HepG2 (cell line): ENCODE data around the gene CTNNBIP1. TPM values are rescaled to one million over a fixed set of nuclear protein-coding genes. Genes with fewer than 3 reads are reported as not detected.

Experiments
- ATAC-seq: fragments of 200-7000 bp; cut with Tn5 transposase; 3 replicates; pipeline ENCODE4 v1.9.1; 2020; ENCODE audit warnings: mild to moderate bottlenecking, moderate library complexity
- BruUV-seq: library from RNA; stranded (reverse); fragments of 400-500 nt; replicated peaks from 2 replicates; lab custom pipeline; 2021; lab: Mats Ljungman, UMichigan
- CTCF ChIA-PET: fragments of 300-600 bp; formaldehyde crosslinking; extraction: SDS; loops from one replicate; lab custom pipeline; 2021; ENCODE audit warnings: low total read pairs, inconsistent platforms, low intra/inter-chr PET ratio; lab: Yijun Ruan, JAX
- POLR2A ChIA-PET: fragments of 350-600 bp; sonication (Branson Sonifier 250); formaldehyde crosslinking; loops from one replicate; lab custom pipeline; 2020; ENCODE audit warnings: antibody characterized with exemption, inconsistent platforms; lab: Yijun Ruan, JAX
- DNase-seq: peaks from one replicate; pipeline ENCODE4 v3.0.0-alpha.2; 2015; ENCODE audit warnings: low spot score
- FAIRE-seq: peaks from 3 replicates; lab custom pipeline; 2011; peaks lifted over from hg19 to GRCh38; lab: Jason Lieb, UNC
- H2AFZ ChIP-seq: one replicate; pipeline ENCODE4 v1.6.1; 2011; ENCODE audit warnings: low read length, inconsistent platforms
- H3K27ac ChIP-seq: fragments of 300-600 bp; 3 replicates; pipeline ENCODE4 v1.8.0; 2011; ENCODE audit warnings: mixed run types, mild to moderate bottlenecking, mixed read lengths, low read length, inconsistent platforms; ENCODE audit not compliant: insufficient read depth; ENCODE audit errors: extremely low read length
- H3K27me3 ChIP-seq, 2 experiments: fragments of 200-600 bp in 1 of 2; 2 replicates in 1 of 2; 3 replicates in 1 of 2; pipeline versions ENCODE4 v1.6.0 to v1.8.0; 2011; ENCODE audit warnings: low read length in 2 of 2, mild to moderate bottlenecking in 2 of 2, moderate library complexity in 2 of 2, inconsistent platforms in 1 of 2; ENCODE audit not compliant: insufficient read depth in 2 of 2, control insufficient read depth in 1 of 2
- H3K36me3 ChIP-seq, 2 experiments: fragments of 200-600 bp in 1 of 2; replicated peaks in 1 of 2; 2 replicates in 1 of 2; 3 replicates in 1 of 2; pipeline versions ENCODE4 v1.5.1 to v1.8.0; 2011; ENCODE audit warnings: low read length in 2 of 2, inconsistent platforms in 1 of 2; ENCODE audit not compliant: insufficient read depth in 2 of 2, control insufficient read depth in 1 of 2
- H3K4me1 ChIP-seq: 2 replicates; pipeline ENCODE4 v1.5.1; 2012; ENCODE audit warnings: low read length, inconsistent platforms; ENCODE audit not compliant: insufficient read depth
- H3K4me2 ChIP-seq: 2 replicates; pipeline ENCODE4 v1.6.0; 2011; ENCODE audit warnings: low read depth, low read length, inconsistent platforms
- H3K4me3 ChIP-seq, 3 experiments: fragments of 200-600 bp in 1 of 3; sonication (generic), shearing (Covaris generic) in 1 of 3; replicated peaks in 1 of 3; 2 replicates each; pipeline ENCODE4 v1.5.1; 2011 to 2016; ENCODE audit warnings: low read length in 3 of 3, inconsistent platforms in 2 of 3, low read depth in 2 of 3, mild to moderate bottlenecking in 2 of 3, control low read depth in 1 of 3, mixed read lengths in 1 of 3; ENCODE audit not compliant: insufficient read depth in 1 of 3
- H3K79me2 ChIP-seq: one replicate; pipeline ENCODE4 v1.6.1; 2011; ENCODE audit warnings: low read length, inconsistent platforms; ENCODE audit not compliant: insufficient read depth
- H3K9ac ChIP-seq: 2 replicates; pipeline ENCODE4 v1.6.0; 2011; ENCODE audit warnings: mild to moderate bottlenecking, low read depth, low read length, inconsistent platforms; ENCODE audit not compliant: insufficient read depth
- H3K9me3 ChIP-seq: 2 replicates; pipeline ENCODE4 v1.5.1; 2012; ENCODE audit warnings: mild to moderate bottlenecking, low read length
- H4K20me1 ChIP-seq: 2 replicates; pipeline ENCODE4 v1.6.0; 2011; ENCODE audit warnings: inconsistent platforms, mild to moderate bottlenecking, low read length, moderate library complexity; ENCODE audit not compliant: insufficient read depth
- HNRNPK ChIP-seq: fragments of 200-400 bp; formaldehyde crosslinking; IDR thresholded peaks from 2 replicates; pipeline ENCODE4 v1.6.1; 2018; ENCODE audit warnings: low read length, low read depth, moderate library complexity, mild to moderate bottlenecking; ENCODE audit not compliant: poor library complexity, severe bottlenecking
- RBM22 ChIP-seq: fragments of 200-400 bp; formaldehyde crosslinking; optimal IDR thresholded peaks from 2 replicates; pipeline ENCODE3; 2017; ENCODE audit warnings: mild to moderate bottlenecking, low read length, moderate library complexity
- ZMYM3 ChIP-seq: sonication (generic); formaldehyde crosslinking; IDR thresholded peaks from 2 replicates; pipeline ENCODE4 v1.5.1; 2020; ENCODE audit warnings: mild to moderate bottlenecking, missing genetic modification reagents
- ZNF335 ChIP-seq: sonication (generic); formaldehyde crosslinking; IDR thresholded peaks from 2 replicates; pipeline ENCODE4 v1.4.0; 2020; ENCODE audit warnings: missing genetic modification reagents
- ZNF451 ChIP-seq: sonication (generic); formaldehyde crosslinking; IDR thresholded peaks from 2 replicates; pipeline ENCODE4 v1.5.0; 2020; ENCODE audit warnings: mild to moderate bottlenecking, missing genetic modification reagents
- ZNF510 ChIP-seq: sonication (generic); formaldehyde crosslinking; IDR thresholded peaks from 2 replicates; pipeline ENCODE4 v1.4.0; 2020; ENCODE audit warnings: low read depth, mild to moderate bottlenecking, missing genetic modification reagents
- ZNF703 ChIP-seq: sonication (generic); formaldehyde crosslinking; IDR thresholded peaks from 2 replicates; pipeline ENCODE4 v1.5.1; 2020; ENCODE audit warnings: missing genetic modification reagents, mild to moderate bottlenecking, moderate library complexity, borderline replicate concordance
- ZNF841 ChIP-seq: sonication (generic); formaldehyde crosslinking; IDR thresholded peaks from 2 replicates; pipeline ENCODE4 v1.8.1; 2023; ENCODE audit warnings: missing genetic modification reagents, borderline replicate concordance
- WGBS: methylation state at CpG from one replicate; pipeline ENCODE4 v1.1.6; 2017; ENCODE audit warnings: low lambda C conversion rate; 5-methylcytosine and 5-hydroxymethylcytosine counted together
- in situ Hi-C: cut with HindIII; loops from 2 replicates; pipeline ENCODE4 v1.10.0; 2017; ENCODE audit warnings: low pct_unique_long_range_greater_than_20kb; ENCODE audit not compliant: extremely low pct_ligation_motif_present
- intact Hi-C: fragments of 100-400 bp; cut with micrococcal nuclease; formaldehyde crosslinking; loops from one replicate; pipeline ENCODE4 v1.10.0; 2022; ENCODE audit not compliant: unreplicated experiment
- polyA plus RNA-seq, 8 experiments: library from polyadenylated mRNA; depleted of rRNA in 3 of 8; stranded (reverse) in 7 of 8; unstranded in 1 of 8; fragments of >200 nt; fragmentation: Illumina TruSeq in 4 of 8; extraction: Trizol in 4 of 8; gene quantifications; 2 replicates each; pipeline versions ENCODE4 v1.2.1 to v1.2.3, GENCODE V29; 2011 to 2016; ENCODE audit warnings: low read depth in 4 of 8, missing spikeins in 1 of 8, mixed read lengths in 1 of 8; ENCODE audit not compliant: insufficient read depth in 1 of 8
- total RNA-seq, 5 experiments: library from RNA; depleted of rRNA; stranded (reverse); fragments of >200 nt; fragmentation: Illumina TruSeq; extraction: Trizol; gene quantifications; 2 replicates each; pipeline ENCODE4 v1.2.3, GENCODE V29; 2016; ENCODE audit warnings: low read depth in 1 of 5
- TF ChIP-seq, protein P1 (sequence below): sonication (generic); formaldehyde crosslinking; IDR thresholded peaks from 2 replicates; pipeline ENCODE4 v1.4.0; 2020; ENCODE audit warnings: mild to moderate bottlenecking, missing genetic modification reagents, borderline replicate concordance

Gene CTNNBIP1
- total and polyA plus RNA-seq, 2 of the 13 experiments (the other 11 are each of a cell fraction or from before 2014, with no cell fraction given): 71.7 to 83.0 TPM

- H3K27me3 ChIP-seq: no peaks in the 10 kb centered on the region
- ChIA-PET CTCF (no interaction called here), POLR2A (no interaction called here)
- no peak overlapping the region for H3K9ac ChIP-seq
- H3K4me1 ChIP-seq: peaks cover 8% of the 10 kb centered on the region; the same call in 1 of the 2 replicates
- WGBS: 99% methylated on average over 8 of the region's 10 CpGs
- H4K20me1 ChIP-seq: no peaks in the 10 kb centered on the region
- in situ Hi-C loops (no loop called here), intact Hi-C loops (no loop called here)
- TF ChIP-seq, protein P1, sequence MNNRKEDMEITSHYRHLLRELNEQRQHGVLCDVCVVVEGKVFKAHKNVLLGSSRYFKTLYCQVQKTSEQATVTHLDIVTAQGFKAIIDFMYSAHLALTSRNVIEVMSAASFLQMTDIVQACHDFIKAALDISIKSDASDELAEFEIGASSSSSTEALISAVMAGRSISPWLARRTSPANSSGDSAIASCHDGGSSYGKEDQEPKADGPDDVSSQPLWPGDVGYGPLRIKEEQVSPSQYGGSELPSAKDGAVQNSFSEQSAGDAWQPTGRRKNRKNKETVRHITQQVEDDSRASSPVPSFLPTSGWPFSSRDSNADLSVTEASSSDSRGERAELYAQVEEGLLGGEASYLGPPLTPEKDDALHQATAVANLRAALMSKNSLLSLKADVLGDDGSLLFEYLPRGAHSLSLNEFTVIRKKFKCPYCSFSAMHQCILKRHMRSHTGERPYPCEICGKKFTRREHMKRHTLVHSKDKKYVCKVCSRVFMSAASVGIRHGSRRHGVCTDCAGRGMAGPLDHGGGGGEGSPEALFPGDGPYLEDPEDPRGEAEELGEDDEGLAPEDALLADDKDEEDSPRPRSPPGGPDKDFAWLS (CRISPR knock-in tag): no peak
- TF ChIP-seq HNRNPK: no peak
- TF ChIP-seq ZNF841 (CRISPR knock-in tag): no peak
- no peak for TF ChIP-seq ZNF703 (CRISPR knock-in tag)
- no peak for TF ChIP-seq ZNF335 (CRISPR knock-in tag)
- no peak for TF ChIP-seq ZNF510 (CRISPR knock-in tag)
- no peak for TF ChIP-seq RBM22
- no peak for TF ChIP-seq ZNF451
- no peak for TF ChIP-seq ZMYM3 (CRISPR knock-in tag)
- no peak overlapping the region for H3K4me2 ChIP-seq
- no peak for ATAC-seq
- no peak for FAIRE-seq
- no peak overlapping the region for H3K27ac ChIP-seq
- DNase-seq: no peak
- H3K9me3 ChIP-seq: no peaks in the 10 kb centered on the region
- H3K4me3 ChIP-seq: no peak overlapping the region
- H2AFZ ChIP-seq: no peak overlapping the region
- H3K79me2 ChIP-seq: no peaks in the 10 kb centered on the region
- BruUV-seq: no TSS peak
- peaks cover 21 to 31% of the 10 kb centered on the region in 2 experiments for H3K36me3 ChIP-seq
Measured at GRCh38 chr1:9863371-9863770, 46.7 kb downstream of the CTNNBIP1 start.
